Effector memory CD8-positive, alpha-beta T cell (primary cell): ENCODE results near the gene NDUFS3.

Experiments
- ATAC-seq: fragments of 150-1000 bp; cut with Tn5 transposase; replicated peaks from 2 replicates; pipeline ENCODE4 v1.10.0; 2021; ENCODE audit warnings: mild to moderate bottlenecking, moderate library complexity
- DNase-seq, 3 experiments: peaks; one replicate each; pipeline ENCODE4 v3.0.0; 2021
- H3K27ac Mint-ChIP-seq, 2 donors: one replicate each; pipeline ENCODE4 v1.8.0; 2022; ENCODE audit warnings: mild to moderate bottlenecking in 2 of 2, mixed read lengths in 2 of 2, moderate library complexity in 2 of 2
- H3K27me3 Mint-ChIP-seq, 2 donors: one replicate each; pipeline ENCODE4 v1.8.0; 2022; ENCODE audit warnings: mixed read lengths in 2 of 2
- H3K36me3 Mint-ChIP-seq: one replicate; pipeline ENCODE4 v1.8.0; 2022; ENCODE audit warnings: mild to moderate bottlenecking, moderate library complexity, mixed read lengths; ENCODE audit not compliant: insufficient read depth
- H3K4me1 Mint-ChIP-seq, 2 donors: one replicate each; pipeline ENCODE4 v1.8.0; 2022; ENCODE audit warnings: low read depth in 2 of 2, mixed read lengths in 2 of 2
- H3K4me3 Mint-ChIP-seq, 2 donors: one replicate each; pipeline ENCODE4 v1.8.0; 2022; ENCODE audit warnings: mild to moderate bottlenecking in 2 of 2, mixed read lengths in 2 of 2, moderate library complexity in 2 of 2
- H3K9me3 Mint-ChIP-seq, 2 donors: one replicate each; pipeline ENCODE4 v1.8.0; 2022; ENCODE audit warnings: mixed read lengths in 2 of 2

NDUFS3 gene

GRCh38 chr11:47605921-47606320 is 27.0 kb downstream of the NDUFS3 start:
- no peak overlapping the region for H3K4me3 Mint-ChIP-seq
- DNase-seq = no peak
- no peaks in the 10 kb centered on the region for H3K9me3 Mint-ChIP-seq
- H3K27me3 Mint-ChIP-seq = no peaks in the 10 kb centered on the region
- H3K4me1 Mint-ChIP-seq = peaks cover 0 to 3% of the 10 kb centered on the region in 2 donors
- peaks cover 6% of the 10 kb centered on the region for H3K36me3 Mint-ChIP-seq
- no peak for ATAC-seq
- H3K27ac Mint-ChIP-seq = no peak overlapping the region

GRCh38 chr11:47606731-47607130 is 27.9 kb downstream of the NDUFS3 start:
- H3K27me3 Mint-ChIP-seq = no peaks in the 10 kb centered on the region

GRCh38 chr11:47607380-47607779 is 28.5 kb downstream of the NDUFS3 start:
- peaks cover 6% of the 10 kb centered on the region for H3K36me3 Mint-ChIP-seq

More at GRCh38 chr11:47606731-47607130, 27.9 kb downstream of the NDUFS3 start:
- H3K9me3 Mint-ChIP-seq = no peaks in the 10 kb centered on the region
- H3K36me3 Mint-ChIP-seq = peaks cover 6% of the 10 kb centered on the region
- H3K27ac Mint-ChIP-seq = no peak overlapping the region
- DNase-seq (no peak), ATAC-seq (no peak)
- H3K4me1 Mint-ChIP-seq = peaks cover 0 to 3% of the 10 kb centered on the region in 2 donors
- no peak overlapping the region for H3K4me3 Mint-ChIP-seq

GRCh38 chr11:47609675-47610074 is 30.8 kb downstream of the NDUFS3 start:
- Mint-ChIP-seq H3K27me3 (no peaks in the 10 kb centered on the region), H3K9me3 (no peaks in the 10 kb centered on the region), H3K27ac (peak overlapping the region in 1 of 2 donors; percentile 78), H3K4me1 (peaks cover 0 to 3% of the 10 kb centered on the region in 2 donors), H3K36me3 (peaks cover 8% of the 10 kb centered on the region), H3K4me3 (no peak overlapping the region)
- DNase-seq = no peak
- no peak for ATAC-seq

More at GRCh38 chr11:47607380-47607779, 28.5 kb downstream of the NDUFS3 start:
- Mint-ChIP-seq H3K27me3 (no peaks in the 10 kb centered on the region), H3K4me1 (peaks cover 0 to 3% of the 10 kb centered on the region in 2 donors), H3K9me3 (no peaks in the 10 kb centered on the region), H3K4me3 (no peak overlapping the region), H3K27ac (no peak overlapping the region)
- no peak for ATAC-seq
- DNase-seq = no peak

GRCh38 chr11:47611348-47611794 is 32.5 kb downstream of the NDUFS3 start:
- no peak for ATAC-seq
- no peak for DNase-seq
- Mint-ChIP-seq H3K9me3 (no peaks in the 10 kb centered on the region), H3K27ac (peak overlapping the region in 1 of 2 donors; percentile 14), H3K4me1 (peaks cover 3 to 4% of the 10 kb centered on the region in 2 donors), H3K36me3 (peaks cover 13% of the 10 kb centered on the region), H3K27me3 (no peaks in the 10 kb centered on the region), H3K4me3 (no peak overlapping the region)

- no peak overlapping the region for H3K4me3 Mint-ChIP-seq
- H3K27me3 Mint-ChIP-seq = no peaks in the 10 kb centered on the region
- peaks cover 20% of the 10 kb centered on the region for H3K36me3 Mint-ChIP-seq
- no peaks in the 10 kb centered on the region for H3K9me3 Mint-ChIP-seq
- ATAC-seq = no peak
- DNase-seq = no peak
- peaks cover 0 to 4% of the 10 kb centered on the region in 2 donors for H3K4me1 Mint-ChIP-seq
- no peak overlapping the region for H3K27ac Mint-ChIP-seq
These were observed 36.4 kb downstream of the NDUFS3 start for GRCh38 chr11:47615249-47615648.

GRCh38 chr11:47616726-47617416 is 38.0 kb downstream of the NDUFS3 start:
- no peaks in the 10 kb centered on the region for H3K27me3 Mint-ChIP-seq
- H3K36me3 Mint-ChIP-seq = peaks cover 20% of the 10 kb centered on the region
- peaks cover 0 to 4% of the 10 kb centered on the region in 2 donors for H3K4me1 Mint-ChIP-seq
- DNase-seq (no peak), ATAC-seq (no peak)
- H3K27ac Mint-ChIP-seq = no peak overlapping the region
- no peaks in the 10 kb centered on the region for H3K9me3 Mint-ChIP-seq
- H3K4me3 Mint-ChIP-seq = no peak overlapping the region

- no peak for DNase-seq
- ATAC-seq = no peak
- peaks cover 20% of the 10 kb centered on the region for H3K36me3 Mint-ChIP-seq
- H3K27ac Mint-ChIP-seq = no peak overlapping the region
- H3K9me3 Mint-ChIP-seq = no peaks in the 10 kb centered on the region
- no peaks in the 10 kb centered on the region for H3K27me3 Mint-ChIP-seq
- no peak overlapping the region for H3K4me3 Mint-ChIP-seq
- peaks cover 0 to 4% of the 10 kb centered on the region in 2 donors for H3K4me1 Mint-ChIP-seq
These were observed 38.5 kb downstream of the NDUFS3 start for GRCh38 chr11:47617417-47617809.

- peaks cover 0 to 2% of the 10 kb centered on the region in 2 donors for H3K4me1 Mint-ChIP-seq
- H3K27ac Mint-ChIP-seq = no peak overlapping the region
- peaks cover 45% of the 10 kb centered on the region for H3K36me3 Mint-ChIP-seq
- no peak for ATAC-seq
- DNase-seq = no peak
- H3K9me3 Mint-ChIP-seq = no peaks in the 10 kb centered on the region
- H3K27me3 Mint-ChIP-seq = no peaks in the 10 kb centered on the region
- H3K4me3 Mint-ChIP-seq = no peak overlapping the region
These were observed 42.0 kb downstream of the NDUFS3 start for GRCh38 chr11:47620836-47621378.

GRCh38 chr11:47626234-47626633 is 47.4 kb downstream of the NDUFS3 start:
- Mint-ChIP-seq H3K27me3 (no peaks in the 10 kb centered on the region), H3K36me3 (peaks cover 73% of the 10 kb centered on the region), H3K9me3 (no peaks in the 10 kb centered on the region), H3K4me3 (no peak overlapping the region), H3K27ac (no peak overlapping the region), H3K4me1 (no peaks in the 10 kb centered on the region)
- no peak for ATAC-seq
- no peak for DNase-seq

GRCh38 chr11:47628026-47628425 is 49.2 kb downstream of the NDUFS3 start:
- no peaks in the 10 kb centered on the region for H3K9me3 Mint-ChIP-seq
- H3K4me3 Mint-ChIP-seq = no peak overlapping the region
- no peak overlapping the region for H3K27ac Mint-ChIP-seq
- ATAC-seq = no peak
- no peaks in the 10 kb centered on the region for H3K27me3 Mint-ChIP-seq
- H3K36me3 Mint-ChIP-seq = peaks cover 88% of the 10 kb centered on the region
- no peaks in the 10 kb centered on the region for H3K4me1 Mint-ChIP-seq
- no peak for DNase-seq

- no peak for ATAC-seq
- Mint-ChIP-seq H3K4me1 (no peaks in the 10 kb centered on the region), H3K27ac (no peak overlapping the region), H3K4me3 (no peak overlapping the region), H3K27me3 (no peaks in the 10 kb centered on the region), H3K36me3 (peaks cover 81% of the 10 kb centered on the region), H3K9me3 (no peaks in the 10 kb centered on the region)
- no peak for DNase-seq
These were observed 52.6 kb downstream of the NDUFS3 start for GRCh38 chr11:47631473-47631872.
